ENCODE results near the gene METTL25. TPM values are rescaled to one million over a fixed set of nuclear protein-coding genes. Genes with fewer than 3 reads are reported as not detected.

The METTL25 gene
- polyA plus RNA-seq, 1 donor from 2014 or later, result 11.1 TPM

- Histone ChIP-seq H3K4me2 (ENCODE audit: low read length) (no peak overlapping the region), H3K9me3 (ENCODE audit: low read length) (no peaks in the 10 kb centered on the region), H3K27ac (ENCODE audit: low read length) (no peak overlapping the region), H3K9ac (ENCODE audit: low read length) (no peak overlapping the region), H3K27me3 (ENCODE audit: insufficient read depth, low read depth, low read length) (no peaks in the 10 kb centered on the region), H3K9me2 (ENCODE audit: insufficient read depth, low read length) (no peaks in the 10 kb centered on the region), H3K36me3 (ENCODE audit: insufficient read depth, low read length) (no peaks in the 10 kb centered on the region), H3K79me2 (replicated peaks; ENCODE audit: insufficient read depth, low read length) (no peaks in the 10 kb centered on the region), H4K20me1 (ENCODE audit: insufficient read depth) (no peaks in the 10 kb centered on the region), H2AFZ (ENCODE audit: low read depth, low read length) (no peak overlapping the region), H3F3A (ENCODE audit: insufficient read depth, low read length, poor library complexity, severe bottlenecking) (no peaks in the 10 kb centered on the region), H3K4me3 (ENCODE audit: low read length) (no peak overlapping the region)
- TF ChIP-seq MXI1 (conservative IDR thresholded peaks at IDR 0.05; ENCODE audit: poor library complexity, severe bottlenecking) (no peak), CTCF (IDR thresholded peaks at IDR 0.05; ENCODE audit: poor library complexity, severe bottlenecking) (no peak), EP300 (conservative IDR thresholded peaks at IDR 0.05; ENCODE audit: poor library complexity, severe bottlenecking) (no peak), RAD21 (conservative IDR thresholded peaks at IDR 0.05) (no peak), POLR2AphosphoS5 (IDR thresholded peaks at IDR 0.05) (no peak), TAF1 (IDR thresholded peaks at IDR 0.05; ENCODE audit: low read depth) (no peak), SMC3 (conservative IDR thresholded peaks at IDR 0.05; ENCODE audit: poor library complexity) (no peak), EZH2 (IDR thresholded peaks at IDR 0.05; ENCODE audit: borderline replicate concordance, insufficient read depth, low read length, poor library complexity, severe bottlenecking) (no peak)
- TF ChIP-seq, protein P1, sequence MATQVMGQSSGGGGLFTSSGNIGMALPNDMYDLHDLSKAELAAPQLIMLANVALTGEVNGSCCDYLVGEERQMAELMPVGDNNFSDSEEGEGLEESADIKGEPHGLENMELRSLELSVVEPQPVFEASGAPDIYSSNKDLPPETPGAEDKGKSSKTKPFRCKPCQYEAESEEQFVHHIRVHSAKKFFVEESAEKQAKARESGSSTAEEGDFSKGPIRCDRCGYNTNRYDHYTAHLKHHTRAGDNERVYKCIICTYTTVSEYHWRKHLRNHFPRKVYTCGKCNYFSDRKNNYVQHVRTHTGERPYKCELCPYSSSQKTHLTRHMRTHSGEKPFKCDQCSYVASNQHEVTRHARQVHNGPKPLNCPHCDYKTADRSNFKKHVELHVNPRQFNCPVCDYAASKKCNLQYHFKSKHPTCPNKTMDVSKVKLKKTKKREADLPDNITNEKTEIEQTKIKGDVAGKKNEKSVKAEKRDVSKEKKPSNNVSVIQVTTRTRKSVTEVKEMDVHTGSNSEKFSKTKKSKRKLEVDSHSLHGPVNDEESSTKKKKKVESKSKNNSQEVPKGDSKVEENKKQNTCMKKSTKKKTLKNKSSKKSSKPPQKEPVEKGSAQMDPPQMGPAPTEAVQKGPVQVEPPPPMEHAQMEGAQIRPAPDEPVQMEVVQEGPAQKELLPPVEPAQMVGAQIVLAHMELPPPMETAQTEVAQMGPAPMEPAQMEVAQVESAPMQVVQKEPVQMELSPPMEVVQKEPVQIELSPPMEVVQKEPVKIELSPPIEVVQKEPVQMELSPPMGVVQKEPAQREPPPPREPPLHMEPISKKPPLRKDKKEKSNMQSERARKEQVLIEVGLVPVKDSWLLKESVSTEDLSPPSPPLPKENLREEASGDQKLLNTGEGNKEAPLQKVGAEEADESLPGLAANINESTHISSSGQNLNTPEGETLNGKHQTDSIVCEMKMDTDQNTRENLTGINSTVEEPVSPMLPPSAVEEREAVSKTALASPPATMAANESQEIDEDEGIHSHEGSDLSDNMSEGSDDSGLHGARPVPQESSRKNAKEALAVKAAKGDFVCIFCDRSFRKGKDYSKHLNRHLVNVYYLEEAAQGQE (IDR thresholded peaks at IDR 0.05; ENCODE audit: borderline replicate concordance), result no peak
Observed at GRCh38 chr12:82515652-82516051, 157.3 kb downstream of the METTL25 start.

DNA sequence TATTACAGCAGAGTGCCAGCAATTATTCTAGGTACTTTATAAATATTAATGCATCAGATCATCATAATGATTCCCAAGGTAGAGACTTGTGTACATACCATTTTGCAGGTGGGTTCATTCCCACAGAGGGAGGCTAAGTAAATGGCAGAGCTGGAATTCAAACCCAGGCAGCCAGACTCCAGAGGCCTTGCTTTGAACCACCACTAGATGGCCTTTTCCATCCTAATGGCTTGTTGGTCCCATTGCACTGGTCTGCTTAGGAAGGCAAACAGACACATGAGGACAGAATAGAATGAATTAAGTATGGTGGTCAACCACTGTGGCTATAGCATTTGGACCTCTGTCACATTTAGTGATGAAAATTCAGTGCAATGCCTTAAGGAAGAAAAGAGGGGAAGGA is 158.7 kb downstream of the METTL25 start:
- no peak for TF ChIP-seq TAF1 (IDR thresholded peaks at IDR 0.05; ENCODE audit: low read depth)
- no peak for TF ChIP-seq SMC3 (conservative IDR thresholded peaks at IDR 0.05; ENCODE audit: poor library complexity)
- no peak for TF ChIP-seq POLR2AphosphoS5 (IDR thresholded peaks at IDR 0.05)
- TF ChIP-seq EZH2 (IDR thresholded peaks at IDR 0.05; ENCODE audit: borderline replicate concordance, insufficient read depth, low read length, poor library complexity, severe bottlenecking), result no peak
- TF ChIP-seq MXI1 (conservative IDR thresholded peaks at IDR 0.05; ENCODE audit: poor library complexity, severe bottlenecking), result no peak
- TF ChIP-seq EP300 (conservative IDR thresholded peaks at IDR 0.05; ENCODE audit: poor library complexity, severe bottlenecking), result no peak
- no peak for TF ChIP-seq CTCF (IDR thresholded peaks at IDR 0.05; ENCODE audit: poor library complexity, severe bottlenecking)
- no peaks in the 10 kb centered on the region for H4K20me1 ChIP-seq (ENCODE audit: insufficient read depth)
- H3K4me3 ChIP-seq (ENCODE audit: low read length), result no peak overlapping the region
- H3K9me3 ChIP-seq (ENCODE audit: low read length), result no peaks in the 10 kb centered on the region
- no peak overlapping the region for H3K27ac ChIP-seq (ENCODE audit: low read length)
- H3K9ac ChIP-seq (ENCODE audit: low read length), result no peak overlapping the region
- H3K4me2 ChIP-seq (ENCODE audit: low read length), result no peak overlapping the region
- H3K27me3 ChIP-seq (ENCODE audit: insufficient read depth, low read depth, low read length), result no peaks in the 10 kb centered on the region
- no peaks in the 10 kb centered on the region for H3K36me3 ChIP-seq (ENCODE audit: insufficient read depth, low read length)
- no peaks in the 10 kb centered on the region for H3K9me2 ChIP-seq (ENCODE audit: insufficient read depth, low read length)
- H2AFZ ChIP-seq (ENCODE audit: low read depth, low read length), result no peak overlapping the region
- no peaks in the 10 kb centered on the region for H3K79me2 ChIP-seq (replicated peaks; ENCODE audit: insufficient read depth, low read length)
- no peaks in the 10 kb centered on the region for H3F3A ChIP-seq (ENCODE audit: insufficient read depth, low read length, poor library complexity, severe bottlenecking)

Data from neural cell (in vitro differentiated cells).